ENCODE data around the gene ABI1.

GRCh38 chr10:26780793-26781601, 79.8 kb downstream of the ABI1 start:
- TF ChIP-seq CTCF (IDR thresholded peaks at IDR 0.05): no peak
- TF ChIP-seq EZH2 (IDR thresholded peaks at IDR 0.05; ENCODE audit: borderline replicate concordance, insufficient read depth, low read depth, low read length, poor library complexity, severe bottlenecking): no peak

All from B cell (primary cell).